Endothelial cell of umbilical vein (primary cell): ENCODE measurements around the gene EPB41L4B. TPM values are rescaled to one million over a fixed set of nuclear protein-coding genes. Genes with fewer than 3 reads are reported as not detected.

Source experiments
- BruUV-seq: library from RNA; stranded (reverse); fragments of 400-500 nt; replicated peaks from 2 replicates; lab custom pipeline; 2021; lab: Mats Ljungman, UMichigan
- CTCF ChIA-PET: fragments of 300-600, 350-600 bp; sonication (Branson Sonifier 250); formaldehyde crosslinking; loops from one replicate; lab custom pipeline; 2021; ENCODE audit warnings: antibody characterized with exemption, inconsistent platforms; lab: Charles Lee
- POLR2A ChIA-PET: fragments of 300-600, 350-600 bp; sonication (Branson Sonifier 250); formaldehyde crosslinking; loops from one replicate; lab custom pipeline; 2021; ENCODE audit warnings: antibody characterized with exemption, inconsistent platforms; lab: Charles Lee
- DNase-seq: peaks from one replicate; pipeline ENCODE4 v3.0.0-alpha.2; 2011; ENCODE audit warnings: low read depth, low spot score
- FAIRE-seq: peaks from 2 replicates; lab custom pipeline; 2011; peaks lifted over from hg19 to GRCh38; lab: Jason Lieb, UNC
- H2AFZ ChIP-seq: 2 replicates; pipeline ENCODE4 v1.6.0; 2012; ENCODE audit warnings: low read depth, low read length, control low read depth, inconsistent platforms
- H3K27ac ChIP-seq: 2 replicates; pipeline ENCODE4 v1.5.1; 2011; ENCODE audit warnings: low read depth, mild to moderate bottlenecking, control low read depth, low read length, moderate library complexity; ENCODE audit not compliant: insufficient read depth
- H3K27me3 ChIP-seq, 2 experiments: 2 replicates each; pipeline versions ENCODE4 v1.6.0 to v1.6.1; 2011; ENCODE audit warnings: low read length in 2 of 2, mixed read lengths in 1 of 2; ENCODE audit not compliant: control insufficient read depth in 2 of 2, insufficient read depth in 2 of 2
- H3K36me3 ChIP-seq, 2 experiments: 2 replicates in 1 of 2; 3 replicates in 1 of 2; pipeline ENCODE4 v1.5.1; 2011; ENCODE audit warnings: low read length in 2 of 2, mild to moderate bottlenecking in 1 of 2, moderate library complexity in 1 of 2; ENCODE audit not compliant: control insufficient read depth in 2 of 2, insufficient read depth in 2 of 2; ENCODE audit errors: extremely low read depth in 1 of 2
- H3K4me1 ChIP-seq: 3 replicates; pipeline ENCODE4 v1.5.1; 2011; ENCODE audit warnings: mild to moderate bottlenecking, low read length; ENCODE audit not compliant: control insufficient read depth, insufficient read depth; ENCODE audit errors: extremely low read depth
- H3K4me2 ChIP-seq: 2 replicates; pipeline ENCODE4 v1.6.1; 2011; ENCODE audit warnings: low read length, control low read depth, mixed read lengths; ENCODE audit not compliant: insufficient read depth
- H3K4me3 ChIP-seq, 3 experiments: fragments of 200-600 bp in 1 of 3; sonication (generic), shearing (Covaris generic) in 1 of 3; replicated peaks in 1 of 3; 2 replicates each; pipeline ENCODE4 v1.5.1; 2011 to 2016; ENCODE audit warnings: control low read depth in 3 of 3, low read length in 3 of 3, mild to moderate bottlenecking in 2 of 3, inconsistent platforms in 1 of 3, low read depth in 1 of 3, moderate library complexity in 1 of 3; ENCODE audit not compliant: insufficient read depth in 1 of 3
- H3K79me2 ChIP-seq: 2 replicates; pipeline ENCODE4 v1.6.0; 2012; ENCODE audit warnings: low read length, inconsistent platforms; ENCODE audit not compliant: control insufficient read depth, insufficient read depth
- H3K9ac ChIP-seq: replicated peaks from 2 replicates; pipeline ENCODE3; 2011; ENCODE audit warnings: low read length, control low read depth; ENCODE audit not compliant: insufficient read depth; ENCODE audit errors: extremely low read depth
- H3K9me1 ChIP-seq: replicated peaks from 3 replicates; pipeline ENCODE4 v1.6.0; 2011; ENCODE audit warnings: mild to moderate bottlenecking, low read length; ENCODE audit not compliant: control insufficient read depth, insufficient read depth; ENCODE audit errors: extremely low read depth
- H3K9me3 ChIP-seq: replicated peaks from 2 replicates; pipeline ENCODE4 v1.5.1; 2012; ENCODE audit warnings: low read length, inconsistent platforms; ENCODE audit not compliant: control insufficient read depth, insufficient read depth
- H4K20me1 ChIP-seq: replicated peaks from 2 replicates; pipeline ENCODE3; 2011; ENCODE audit warnings: mild to moderate bottlenecking, low read length; ENCODE audit not compliant: control insufficient read depth, insufficient read depth; ENCODE audit errors: extremely low read depth
- EZH2 ChIP-seq: IDR thresholded peaks from 2 replicates; pipeline ENCODE4 v1.6.1; 2012; ENCODE audit warnings: borderline replicate concordance, low read depth, mild to moderate bottlenecking, moderate library complexity, low read length, inconsistent platforms; ENCODE audit not compliant: severe bottlenecking
- FOS ChIP-seq: IDR thresholded peaks from 2 replicates; pipeline ENCODE4 v1.6.1; 2011; ENCODE audit warnings: mild to moderate bottlenecking, low read length, moderate library complexity, borderline replicate concordance; ENCODE audit not compliant: insufficient read depth
- GATA2 ChIP-seq: IDR thresholded peaks from 2 replicates; pipeline ENCODE4 v1.7.0; 2011; ENCODE audit warnings: low read depth, mild to moderate bottlenecking, moderate library complexity, mixed read lengths, low read length; ENCODE audit not compliant: insufficient read length, insufficient read depth
- JUN ChIP-seq: IDR thresholded peaks from 2 replicates; pipeline ENCODE4 v1.6.1; 2011; ENCODE audit warnings: borderline replicate concordance, low read depth; ENCODE audit not compliant: insufficient read length, insufficient read depth
- MAX ChIP-seq: IDR thresholded peaks from 2 replicates; pipeline ENCODE4 v1.6.1; 2011; ENCODE audit not compliant: insufficient read depth, insufficient read length
- MYC ChIP-seq: IDR thresholded peaks from one replicate; pipeline ENCODE4 v1.6.1; 2011; ENCODE audit warnings: mild to moderate bottlenecking, low read depth, low read length
- POLR2A ChIP-seq: IDR thresholded peaks from 2 replicates; pipeline ENCODE4 v1.6.1; 2012; ENCODE audit warnings: low read depth, mild to moderate bottlenecking, control low read depth, low read length
- POLR2AphosphoS5 ChIP-seq: IDR thresholded peaks from 2 replicates; pipeline ENCODE4 v1.6.1; 2012; ENCODE audit warnings: low read depth, mild to moderate bottlenecking, control low read depth, low read length, moderate library complexity; ENCODE audit not compliant: insufficient read depth
- dilution Hi-C: fragments of 300-500 bp; cut with MboI; formaldehyde crosslinking; loops from one replicate; pipeline ENCODE4 v1.15.0; 2019; ENCODE audit warnings: low sequenced_read_pairs; ENCODE audit not compliant: extremely low pct_ligation_motif_present
- intact Hi-C: fragments of 100-400 bp; cut with micrococcal nuclease; formaldehyde crosslinking; loops from one replicate; pipeline ENCODE4 v1.10.0; 2022
- polyA plus RNA-seq, 4 experiments: library from polyadenylated mRNA; depleted of rRNA in 3 of 4; stranded (reverse) in 3 of 4; unstranded in 1 of 4; fragments of >200 nt; gene quantifications; 2 replicates each; pipeline versions ENCODE4 v1.2.1 to v1.2.3, GENCODE V29; 2011 to 2012; ENCODE audit warnings: missing spikeins in 1 of 4
- total RNA-seq: library from RNA; stranded (reverse); gene quantifications from 2 replicates; pipeline ENCODE4 v1.2.3, GENCODE V29; 2021
- TF ChIP-seq, protein P1 (sequence below), 2 donors: IDR thresholded peaks; 1 replicate in 1 of 2; 2 replicates in 1 of 2; pipeline ENCODE4 v1.5.1; 2011; ENCODE audit warnings: low read length in 2 of 2, mild to moderate bottlenecking in 2 of 2, moderate library complexity in 2 of 2, control low read depth in 1 of 2, inconsistent platforms in 1 of 2, low read depth in 1 of 2; ENCODE audit not compliant: insufficient read depth in 1 of 2; ENCODE audit errors: extremely low read depth in 1 of 2

The EPB41L4B gene
- total and polyA plus RNA-seq, 2 donors (not counting 3 experiments of a cell fraction or from before 2014, with no cell fraction given), result 0.10 to 0.15 TPM

- Histone ChIP-seq H4K20me1 (no peaks in the 10 kb centered on the region), H3K27me3 (peaks cover 0 to under 1% of the 10 kb centered on the region in 2 experiments), H3K9me3 (no peaks in the 10 kb centered on the region), H3K79me2 (no peaks in the 10 kb centered on the region), H3K9me1 (no peaks in the 10 kb centered on the region), H3K27ac (no peak overlapping the region), H3K36me3 (no peaks in the 10 kb centered on the region), H3K4me2 (no peak overlapping the region), H3K4me1 (no peaks in the 10 kb centered on the region), H3K9ac (no peak overlapping the region), H3K4me3 (no peak overlapping the region), H2AFZ (no peak overlapping the region)
- intact Hi-C loops (no loop called here), dilution Hi-C loops (no loop called here)
- POLR2A ChIA-PET, result no interaction called here
- CTCF ChIA-PET, result no interaction called here
- TF ChIP-seq GATA2 (no peak), MYC (no peak), POLR2A (no peak), POLR2AphosphoS5 (no peak), FOS (no peak), EZH2 (no peak), MAX (no peak), JUN (no peak)
- TF ChIP-seq, protein P1, sequence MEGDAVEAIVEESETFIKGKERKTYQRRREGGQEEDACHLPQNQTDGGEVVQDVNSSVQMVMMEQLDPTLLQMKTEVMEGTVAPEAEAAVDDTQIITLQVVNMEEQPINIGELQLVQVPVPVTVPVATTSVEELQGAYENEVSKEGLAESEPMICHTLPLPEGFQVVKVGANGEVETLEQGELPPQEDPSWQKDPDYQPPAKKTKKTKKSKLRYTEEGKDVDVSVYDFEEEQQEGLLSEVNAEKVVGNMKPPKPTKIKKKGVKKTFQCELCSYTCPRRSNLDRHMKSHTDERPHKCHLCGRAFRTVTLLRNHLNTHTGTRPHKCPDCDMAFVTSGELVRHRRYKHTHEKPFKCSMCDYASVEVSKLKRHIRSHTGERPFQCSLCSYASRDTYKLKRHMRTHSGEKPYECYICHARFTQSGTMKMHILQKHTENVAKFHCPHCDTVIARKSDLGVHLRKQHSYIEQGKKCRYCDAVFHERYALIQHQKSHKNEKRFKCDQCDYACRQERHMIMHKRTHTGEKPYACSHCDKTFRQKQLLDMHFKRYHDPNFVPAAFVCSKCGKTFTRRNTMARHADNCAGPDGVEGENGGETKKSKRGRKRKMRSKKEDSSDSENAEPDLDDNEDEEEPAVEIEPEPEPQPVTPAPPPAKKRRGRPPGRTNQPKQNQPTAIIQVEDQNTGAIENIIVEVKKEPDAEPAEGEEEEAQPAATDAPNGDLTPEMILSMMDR (IDR thresholded peaks at IDR 0.05; ENCODE audit: extremely low read depth in 1 of 2, insufficient read depth in 1 of 2, low read depth in 1 of 2, low read length in 2 of 2), result no peak
- no peak for DNase-seq
- BruUV-seq, result no TSS peak
- FAIRE-seq, result no peak
Observed at GRCh38 chr9:109269081-109269480, 51.8 kb downstream of the EPB41L4B start.
